CD14-positive monocyte (primary cell): ENCODE results near the gene KRTAP10-8. TPM values are rescaled to one million over a fixed set of nuclear protein-coding genes. Genes with fewer than 3 reads are reported as not detected.

Experiments used
- DNase-seq, 3 donors: peaks; one replicate each; pipeline ENCODE4 v3.0.0-alpha.2; 2011 to 2022
- H2AFZ ChIP-seq: 2 replicates; pipeline ENCODE4 v1.6.0; 2012; ENCODE audit warnings: mild to moderate bottlenecking, low read depth, low read length, inconsistent platforms; ENCODE audit not compliant: insufficient read depth, poor library complexity, severe bottlenecking
- H3K27ac ChIP-seq, 2 donors: 1 replicate in 1 of 2; 2 replicates in 1 of 2; pipeline ENCODE4 v1.5.1; 2012 to 2013; ENCODE audit warnings: low read length in 2 of 2, control low read depth in 1 of 2, inconsistent platforms in 1 of 2, low read depth in 1 of 2, mild to moderate bottlenecking in 1 of 2
- H3K27me3 ChIP-seq, 2 donors: one replicate each; pipeline versions ENCODE4 v1.6.0 to v1.6.1; 2011 to 2013; ENCODE audit warnings: low read length in 2 of 2; ENCODE audit not compliant: control insufficient read depth in 2 of 2, insufficient read depth in 2 of 2
- H3K36me3 ChIP-seq, 2 donors: replicated peaks in 1 of 2; 1 replicate in 1 of 2; 2 replicates in 1 of 2; pipeline versions ENCODE4 v1.5.1 to v1.6.1; 2012 to 2013; ENCODE audit warnings: low read length in 2 of 2, control low read depth in 1 of 2, inconsistent platforms in 1 of 2, mild to moderate bottlenecking in 1 of 2; ENCODE audit not compliant: insufficient read depth in 2 of 2, control insufficient read depth in 1 of 2
- H3K4me1 ChIP-seq, 2 donors: 1 replicate in 1 of 2; 2 replicates in 1 of 2; pipeline versions ENCODE4 v1.5.1 to v1.6.1; 2012 to 2013; ENCODE audit warnings: low read length in 2 of 2, control low read depth in 1 of 2, inconsistent platforms in 1 of 2, mild to moderate bottlenecking in 1 of 2, moderate library complexity in 1 of 2; ENCODE audit not compliant: insufficient read depth in 2 of 2, control insufficient read depth in 1 of 2
- H3K4me2 ChIP-seq: replicated peaks from 2 replicates; pipeline ENCODE3; 2012; ENCODE audit warnings: low read length, moderate library complexity, mild to moderate bottlenecking; ENCODE audit not compliant: poor library complexity, severe bottlenecking; ENCODE audit errors: extremely low read depth
- H3K4me3 ChIP-seq, 3 experiments: fragments of 200-600 bp in 1 of 3; sonication (generic) in 1 of 3; replicated peaks in 1 of 3; 1 replicate in 2 of 3; 2 replicates in 1 of 3; pipeline ENCODE4 v1.5.1; 2011 to 2013; ENCODE audit warnings: low read length in 3 of 3, mild to moderate bottlenecking in 3 of 3, control low read depth in 2 of 3, low read depth in 2 of 3, inconsistent platforms in 1 of 3, moderate library complexity in 1 of 3
- H3K79me2 ChIP-seq: 2 replicates; pipeline ENCODE4 v1.6.0; 2012; ENCODE audit warnings: mild to moderate bottlenecking, control low read depth, inconsistent platforms, low read length, moderate library complexity; ENCODE audit not compliant: insufficient read depth
- H3K9ac ChIP-seq: 2 replicates; pipeline ENCODE4 v1.6.0; 2017; ENCODE audit warnings: low read length, mild to moderate bottlenecking; ENCODE audit not compliant: insufficient read depth, poor library complexity, severe bottlenecking
- H3K9me3 ChIP-seq, 2 donors: replicated peaks in 1 of 2; 1 replicate in 1 of 2; 2 replicates in 1 of 2; pipeline versions ENCODE4 v1.5.1 to v1.6.1; 2012 to 2013; ENCODE audit warnings: low read length in 2 of 2, control low read depth in 1 of 2; ENCODE audit not compliant: control insufficient read depth in 1 of 2, insufficient read depth in 1 of 2
- H4K20me1 ChIP-seq: 2 replicates; pipeline ENCODE4 v1.6.0; 2012; ENCODE audit warnings: mild to moderate bottlenecking, low read length, control low read depth, moderate library complexity; ENCODE audit not compliant: insufficient read depth
- H3K27ac Mint-ChIP-seq, 7 donors: one replicate each; pipeline ENCODE4 v1.8.0; 2020; ENCODE audit warnings: mild to moderate bottlenecking in 7 of 7, mixed read lengths in 7 of 7, moderate library complexity in 6 of 7, inconsistent platforms in 2 of 7
- H3K27me3 Mint-ChIP-seq, 3 donors: one replicate each; pipeline ENCODE4 v1.8.0; 2021 to 2022; ENCODE audit warnings: low read depth in 3 of 3, mild to moderate bottlenecking in 3 of 3, mixed read lengths in 3 of 3, moderate library complexity in 3 of 3, inconsistent platforms in 1 of 3
- H3K36me3 Mint-ChIP-seq, 2 donors: one replicate each; pipeline ENCODE4 v1.8.0; 2020; ENCODE audit warnings: mixed read lengths in 2 of 2, inconsistent platforms in 1 of 2, mild to moderate bottlenecking in 1 of 2
- H3K4me1 Mint-ChIP-seq: one replicate; pipeline ENCODE4 v1.8.0; 2020; ENCODE audit warnings: mild to moderate bottlenecking, mixed read lengths
- H3K4me3 Mint-ChIP-seq, 2 donors: one replicate each; pipeline ENCODE4 v1.8.0; 2020; ENCODE audit warnings: mild to moderate bottlenecking in 2 of 2, mixed read lengths in 2 of 2, moderate library complexity in 1 of 2
- H3K9me3 Mint-ChIP-seq, 7 donors: one replicate each; pipeline ENCODE4 v1.8.0; 2020 to 2022; ENCODE audit warnings: mixed read lengths in 7 of 7, mild to moderate bottlenecking in 6 of 7, moderate library complexity in 6 of 7, inconsistent platforms in 2 of 7
- WGBS: methylation state at CpG from one replicate; pipeline ENCODE4 v1.1.5; 2013; ENCODE audit warnings: missing lambda C conversion rate; ENCODE audit not compliant: insufficient coverage; 5-methylcytosine and 5-hydroxymethylcytosine counted together
- intact Hi-C, 2 donors: fragments of 100-400 bp; cut with micrococcal nuclease; formaldehyde crosslinking; loops; one replicate each; pipeline versions ENCODE4 v1.15.0 to v1.15.1; 2023
- polyA plus RNA-seq, 3 donors: library from polyadenylated mRNA; depleted of rRNA in 1 of 3; unstranded in 2 of 3; stranded (reverse) in 1 of 3; fragments of 300-500 nt in 2 of 3; fragments of >200 nt in 1 of 3; fragmentation: Illumina TruSeq in 2 of 3; gene quantifications; 1 replicate in 2 of 3; 2 replicates in 1 of 3; pipeline ENCODE4 v1.2.3, GENCODE V29; 2012 to 2021
- TF ChIP-seq, protein P1 (sequence below): fragments of 200-600 bp; IDR thresholded peaks from one replicate; pipeline ENCODE4 v1.8.0; 2022; ENCODE audit warnings: antibody characterized with exemption, mild to moderate bottlenecking

KRTAP10-8 gene
- polyA plus RNA-seq, 3 donors = not detected

DNA sequence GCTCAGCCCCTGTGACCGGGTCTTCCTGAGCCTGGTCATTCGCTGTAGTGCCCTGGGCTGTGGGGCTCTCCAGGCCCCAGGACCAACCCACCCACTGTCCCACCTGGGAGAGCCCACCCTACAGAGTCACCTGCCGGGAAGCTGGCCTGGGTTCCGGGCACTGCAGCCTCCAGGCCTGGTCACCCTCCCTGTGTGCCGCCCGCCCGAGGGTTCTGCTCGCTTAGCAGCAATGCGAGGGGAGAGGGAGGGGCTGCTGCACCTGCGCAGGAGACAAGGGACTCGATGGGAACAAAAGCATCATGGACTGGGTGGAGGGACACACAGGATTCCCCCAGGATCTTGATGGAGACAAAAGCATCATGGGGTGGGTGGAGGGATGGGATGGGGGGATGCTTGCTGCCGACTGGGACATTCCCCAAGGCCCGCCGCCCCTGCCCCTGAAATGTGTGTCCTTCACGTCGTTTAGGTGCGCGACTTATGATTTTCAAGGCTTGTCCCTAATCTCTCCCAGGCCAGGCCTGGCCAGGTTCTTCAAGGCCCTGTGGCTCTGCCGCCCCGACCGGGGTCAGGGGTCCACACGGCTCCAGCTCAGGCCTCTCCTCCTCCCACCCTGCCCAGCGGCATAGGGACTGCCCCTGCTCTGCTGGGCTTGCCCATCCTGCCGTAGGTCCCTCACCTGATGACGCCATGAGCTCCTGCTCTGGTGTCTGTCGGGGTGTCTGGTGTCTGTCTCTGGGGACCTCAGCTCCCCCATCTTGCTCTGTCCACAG, 1.7 kb downstream of the KRTAP10-8 start:
- H3K27ac ChIP-seq = no peak overlapping the region
- H3K36me3 ChIP-seq = no peaks in the 10 kb centered on the region
- no peak overlapping the region for H3K9ac ChIP-seq
- peaks cover 20 to 38% (median 32%) of the 10 kb centered on the region in 7 donors for H3K9me3 Mint-ChIP-seq
- 96% methylated on average over 24 of the region's 26 CpGs for WGBS
- H3K27me3 Mint-ChIP-seq = peaks cover 0 to 8% (median 3%) of the 10 kb centered on the region in 3 donors
- DNase-seq = no peak
- H3K36me3 Mint-ChIP-seq = no peaks in the 10 kb centered on the region
- no peak overlapping the region for H3K27ac Mint-ChIP-seq
- TF ChIP-seq, protein P1, sequence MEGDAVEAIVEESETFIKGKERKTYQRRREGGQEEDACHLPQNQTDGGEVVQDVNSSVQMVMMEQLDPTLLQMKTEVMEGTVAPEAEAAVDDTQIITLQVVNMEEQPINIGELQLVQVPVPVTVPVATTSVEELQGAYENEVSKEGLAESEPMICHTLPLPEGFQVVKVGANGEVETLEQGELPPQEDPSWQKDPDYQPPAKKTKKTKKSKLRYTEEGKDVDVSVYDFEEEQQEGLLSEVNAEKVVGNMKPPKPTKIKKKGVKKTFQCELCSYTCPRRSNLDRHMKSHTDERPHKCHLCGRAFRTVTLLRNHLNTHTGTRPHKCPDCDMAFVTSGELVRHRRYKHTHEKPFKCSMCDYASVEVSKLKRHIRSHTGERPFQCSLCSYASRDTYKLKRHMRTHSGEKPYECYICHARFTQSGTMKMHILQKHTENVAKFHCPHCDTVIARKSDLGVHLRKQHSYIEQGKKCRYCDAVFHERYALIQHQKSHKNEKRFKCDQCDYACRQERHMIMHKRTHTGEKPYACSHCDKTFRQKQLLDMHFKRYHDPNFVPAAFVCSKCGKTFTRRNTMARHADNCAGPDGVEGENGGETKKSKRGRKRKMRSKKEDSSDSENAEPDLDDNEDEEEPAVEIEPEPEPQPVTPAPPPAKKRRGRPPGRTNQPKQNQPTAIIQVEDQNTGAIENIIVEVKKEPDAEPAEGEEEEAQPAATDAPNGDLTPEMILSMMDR = no peak
- H2AFZ ChIP-seq = no peak overlapping the region
- no peak overlapping the region for H3K4me3 ChIP-seq
- no peaks in the 10 kb centered on the region for H3K4me1 ChIP-seq
- intact Hi-C loops = no loop called here
- peaks cover 7% of the 10 kb centered on the region for H3K4me1 Mint-ChIP-seq
- no peak overlapping the region for H3K4me3 Mint-ChIP-seq
- no peaks in the 10 kb centered on the region for H3K27me3 ChIP-seq
- H3K79me2 ChIP-seq = no peaks in the 10 kb centered on the region
- no peak overlapping the region for H3K4me2 ChIP-seq
- peaks cover 19 to 25% of the 10 kb centered on the region in 2 donors for H3K9me3 ChIP-seq
- no peaks in the 10 kb centered on the region for H4K20me1 ChIP-seq

DNA sequence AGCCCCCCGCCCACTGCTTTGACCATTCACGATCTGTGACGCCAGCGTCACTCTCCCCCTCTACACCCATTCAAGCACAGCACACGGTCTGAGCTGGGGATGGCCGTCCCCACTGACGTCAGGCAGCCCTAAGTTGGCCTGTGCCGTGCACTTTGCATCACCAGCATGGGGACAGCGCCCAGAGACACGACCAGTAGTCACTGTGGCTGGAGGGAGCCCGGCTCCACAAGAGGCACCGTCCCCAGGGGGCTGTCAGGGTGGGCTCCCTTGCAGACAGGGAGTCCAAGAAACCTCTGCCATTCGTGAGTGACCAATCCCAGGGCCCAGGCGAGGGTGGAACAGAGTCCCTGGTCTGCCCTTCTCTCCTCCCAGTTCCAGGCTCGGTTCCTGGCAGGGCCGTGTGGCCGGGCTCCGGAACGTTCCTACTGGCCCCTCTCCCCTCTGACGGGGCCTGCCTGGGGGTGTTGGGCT, 2.3 kb downstream of the KRTAP10-8 start:
- Mint-ChIP-seq H3K4me3 (no peak overlapping the region), H3K27me3 (peaks cover 2 to 8% (median 3%) of the 10 kb centered on the region in 3 donors), H3K27ac (no peak overlapping the region), H3K4me1 (peaks cover 10% of the 10 kb centered on the region), H3K36me3 (no peaks in the 10 kb centered on the region), H3K9me3 (peaks cover 18 to 43% (median 31%) of the 10 kb centered on the region in 7 donors)
- intact Hi-C loops = no loop called here
- Histone ChIP-seq H3K4me3 (no peak overlapping the region), H3K9me3 (peaks cover 19 to 29% of the 10 kb centered on the region in 2 donors), H2AFZ (no peak overlapping the region), H3K27me3 (no peaks in the 10 kb centered on the region), H3K4me2 (no peak overlapping the region), H3K9ac (no peak overlapping the region), H3K36me3 (no peaks in the 10 kb centered on the region), H3K79me2 (no peaks in the 10 kb centered on the region), H4K20me1 (no peaks in the 10 kb centered on the region), H3K27ac (no peak overlapping the region), H3K4me1 (no peaks in the 10 kb centered on the region)
- WGBS = 95% methylated on average over 13 of the region's 20 CpGs
- DNase-seq = no peak
- TF ChIP-seq, protein P1 = no peak
